ENCODE measurements around the gene SIRT4. TPM values are rescaled to one million over a fixed set of nuclear protein-coding genes. Genes with fewer than 3 reads are reported as not detected.

Gene SIRT4
- total RNA-seq, 1 experiment from 2014 or later: 2.1 TPM

GRCh38 chr12:120265473-120266179 is 36.5 kb upstream of the SIRT4 start, which contains the start of gene PXN:
TSS of gene PXN (minus strand) at chr12:120265730. CDS start at chr12:120265629, 101 bp downstream.
- Histone ChIP-seq H2BK20ac (ENCODE audit: low read depth, low read length, poor library complexity, severe bottlenecking) (no peak within 1 kb of the TSS), H4K5ac (ENCODE audit: insufficient read length, low read depth, low read length) (no peak within 1 kb of the TSS), H3K4me2 (ENCODE audit: insufficient read depth, insufficient read length, low read length) (peak within 1 kb of the TSS; percentile 50), H2AK5ac (ENCODE audit: insufficient read length, low read length) (no peak within 1 kb of the TSS), H4K20me1 (ENCODE audit: control insufficient read depth, insufficient read depth, insufficient read length) (no peaks in the 10 kb centered on the region), H3T11ph (ENCODE audit: low read length) (no peak within 1 kb of the TSS), H3K18ac (ENCODE audit: insufficient read length, low read depth, low read length) (no peak within 1 kb of the TSS), H3K4ac (ENCODE audit: low read depth, low read length) (no peak within 1 kb of the TSS), H3K27ac (ENCODE audit: insufficient read length, low read depth, low read length) (no peak within 1 kb of the TSS), H2BK120ac (ENCODE audit: low read depth, low read length, poor library complexity, severe bottlenecking) (no peak within 1 kb of the TSS), H2AFZ (ENCODE audit: low read length) (no peak within 1 kb of the TSS), H4K91ac (ENCODE audit: insufficient read length, low read depth, low read length) (no peak within 1 kb of the TSS), H4K8ac (replicated peaks; ENCODE audit: insufficient read length, low read depth, low read length) (no peak within 1 kb of the TSS), H3K56ac (ENCODE audit: insufficient read length, low read depth, low read length) (no peak within 1 kb of the TSS), H3K79me2 (ENCODE audit: insufficient read depth, low read length) (peaks cover 38% of the 10 kb centered on the region; the same call in 1 of the 2 replicates), H2BK5ac (ENCODE audit: insufficient read length, low read length) (no peak within 1 kb of the TSS), H3K9ac (ENCODE audit: extremely low read depth, insufficient read length, low read length) (peak within 1 kb of the TSS; percentile 49), H3K4me1 (ENCODE audit: insufficient read depth, low read length) (peaks cover 12% of the 10 kb centered on the region), H3K23ac (ENCODE audit: insufficient read length, low read depth, low read length) (no peak within 1 kb of the TSS), H3K23me2 (ENCODE audit: insufficient read length, low read depth, low read length, poor library complexity, severe bottlenecking) (peaks cover 8% of the 10 kb centered on the region), H2BK15ac (ENCODE audit: low read depth, low read length) (no peak within 1 kb of the TSS), H3K14ac (ENCODE audit: insufficient read depth, low read length) (peak within 1 kb of the TSS; percentile 67), H3K27me3 (ENCODE audit: insufficient read depth, low read length) (no peaks in the 10 kb centered on the region), H3K79me1 (ENCODE audit: insufficient read depth, low read depth, low read length, poor library complexity, severe bottlenecking) (peaks cover 3% of the 10 kb centered on the region), H2BK12ac (ENCODE audit: insufficient read length, low read depth, low read length) (no peak within 1 kb of the TSS), H3K9me3 (ENCODE audit: control insufficient read depth, low read depth, low read length) (no peaks in the 10 kb centered on the region)
- Mint-ChIP-seq H3K36me3 (ENCODE audit: insufficient read depth in 1 of 3, low read depth in 3 of 3) (peaks cover 0 to 5% (median 5%) of the 10 kb centered on the region in 3 experiments; a peak in 3 of 7 replicates), H3K27ac (peak within 1 kb of the TSS in 2 of 3 experiments; percentile 15 to 49; a peak in 5 of 7 replicates), H3K4me3 (peak within 1 kb of the TSS; percentile 75 to 87), H3K27me3 (ENCODE audit: low read depth) (no peaks in the 10 kb centered on the region), H3K9me3 (no peaks in the 10 kb centered on the region; a peak in 1 of 5 replicates), H3K4me1 (peaks cover 31 to 46% of the 10 kb centered on the region in 2 experiments)
- peak; percentile 89 for DNase-seq
- no CpG with 5 or more reads among the region's 81 CpGs for WGBS (ENCODE audit: extremely low coverage, insufficient read length, low lambda C conversion rate)
- peak; percentile 88 for TF ChIP-seq CTCF (conservative IDR thresholded peaks at IDR 0.05)

All from H9 (cell line).